Left lobe of liver (tissue), 1 donor: ENCODE measurements around the gene CRKL. TPM values are rescaled to one million over a fixed set of nuclear protein-coding genes. Genes with fewer than 3 reads are reported as not detected.

Experiments
- total RNA-seq: library from RNA; stranded (reverse); gene quantifications from one replicate; pipeline ENCODE4 v1.2.1, GENCODE V29; 2021
- donor health status: DM: no; HTN: yes; CAD: no.

Gene CRKL
- total RNA-seq, 1 donor from 2014 or later = 41.4 TPM

Other genes starting within 250 kb of the CRKL start
- 261 TPM for gene SERPIND1, start 143.3 kb upstream of the CRKL start, total RNA-seq
- gene PI4KA, start 58.6 kb upstream of the CRKL start, total RNA-seq = 40.4 TPM
- gene SNAP29, start 58.4 kb upstream of the CRKL start, total RNA-seq = 24.6 TPM
- gene AIFM3, start 49.8 kb downstream of the CRKL start, total RNA-seq = 1.3 TPM
- 36.7 TPM for gene LZTR1, start 64.9 kb downstream of the CRKL start, total RNA-seq
- 16.9 TPM for gene THAP7, start 84.7 kb downstream of the CRKL start, total RNA-seq
- 0.28 TPM for gene P2RX6, start 97.8 kb downstream of the CRKL start, total RNA-seq
- 0.23 TPM for gene SLC7A4, start 115.2 kb downstream of the CRKL start, total RNA-seq
- not detected for gene LRRC74B, start 128.5 kb downstream of the CRKL start, total RNA-seq